A673 (cell line): ENCODE results near the gene GBGT1. TPM values are rescaled to one million over a fixed set of nuclear protein-coding genes. Genes with fewer than 3 reads are reported as not detected.

Experiments used
- BruUV-seq: library from RNA; stranded (reverse); fragments of 400-500 nt; replicated peaks from 2 replicates; lab custom pipeline; 2021; lab: Mats Ljungman, UMichigan
- CTCF ChIA-PET: fragments of 300-600 bp; sonication (Branson Sonifier 250); formaldehyde crosslinking; loops from one replicate; lab custom pipeline; 2022; ENCODE audit warnings: antibody characterized with exemption; lab: Charles Lee
- POLR2A ChIA-PET: fragments of 300-600 bp; sonication (Branson Sonifier 250); formaldehyde crosslinking; loops from one replicate; lab custom pipeline; 2022; ENCODE audit warnings: antibody characterized with exemption; ENCODE audit not compliant: low non-redundant PET; lab: Charles Lee
- DNase-seq: peaks from one replicate; pipeline ENCODE4 v3.0.0-alpha.2; 2015; ENCODE audit warnings: low spot score
- H3K27ac ChIP-seq: fragments of 200-600 bp; sonication (generic); 2 replicates; pipeline ENCODE4 v1.5.1; 2016; ENCODE audit warnings: mixed run types, low read depth, mild to moderate bottlenecking, mixed read lengths, antibody characterized with exemption, low read length; ENCODE audit not compliant: poor library complexity, severe bottlenecking
- H3K27me3 ChIP-seq: fragments of 200-600 bp; sonication (generic); replicated peaks from 2 replicates; pipeline ENCODE4 v1.6.1; 2017; ENCODE audit warnings: mixed run types, low read depth, mild to moderate bottlenecking, mixed read lengths, antibody characterized with exemption, low read length; ENCODE audit not compliant: insufficient read depth, poor library complexity
- H3K36me3 ChIP-seq: fragments of 200-600 bp; sonication (generic); 2 replicates; pipeline ENCODE4 v1.6.1; 2016; ENCODE audit warnings: mixed run types, mild to moderate bottlenecking, mixed read lengths, antibody characterized with exemption, low read length; ENCODE audit not compliant: insufficient read depth, poor library complexity, severe bottlenecking
- H3K4me1 ChIP-seq: fragments of 200-600 bp; sonication (generic); 2 replicates; pipeline ENCODE4 v1.6.1; 2017; ENCODE audit warnings: mixed run types, mild to moderate bottlenecking, mixed read lengths, antibody characterized with exemption, low read length; ENCODE audit not compliant: insufficient read depth, poor library complexity, severe bottlenecking
- H3K4me3 ChIP-seq: fragments of 200-600 bp; sonication (generic); 2 replicates; pipeline ENCODE4 v1.5.1; 2016; ENCODE audit warnings: low read depth, mixed run types, mild to moderate bottlenecking, mixed read lengths, low read length; ENCODE audit not compliant: poor library complexity, severe bottlenecking
- H3K9me3 ChIP-seq: fragments of 200-600 bp; sonication (generic); 2 replicates; pipeline ENCODE4 v1.6.1; 2016; ENCODE audit warnings: mixed run types, low read depth, mild to moderate bottlenecking, mixed read lengths, antibody characterized with exemption, low read length; ENCODE audit not compliant: poor library complexity, severe bottlenecking
- EZH2 ChIP-seq: fragments of 200-600 bp; sonication (generic); IDR thresholded peaks from 2 replicates; pipeline ENCODE4 v1.6.1; 2017; ENCODE audit warnings: borderline replicate concordance, low read depth, mild to moderate bottlenecking, mixed read lengths, antibody characterized with exemption, low read length; ENCODE audit not compliant: poor library complexity, severe bottlenecking
- intact Hi-C: fragments of 100-400 bp; cut with micrococcal nuclease; formaldehyde crosslinking; loops from one replicate; pipeline ENCODE4 v1.10.0; 2022; ENCODE audit not compliant: unreplicated experiment
- total RNA-seq: library from RNA; stranded (reverse); gene quantifications from 2 replicates; pipeline ENCODE4 v1.2.3, GENCODE V29; 2021
- TF ChIP-seq, protein P1 (sequence below): fragments of 300-800, 200-600 bp; sonication (generic); conservative IDR thresholded peaks from 2 replicates; pipeline ENCODE4 v1.5.1; 2017; ENCODE audit warnings: low read depth, mild to moderate bottlenecking, antibody characterized with exemption, low read length, moderate library complexity, mixed read lengths

GBGT1 gene
- total RNA-seq, 1 experiment from 2014 or later = 1.8 TPM

DNA sequence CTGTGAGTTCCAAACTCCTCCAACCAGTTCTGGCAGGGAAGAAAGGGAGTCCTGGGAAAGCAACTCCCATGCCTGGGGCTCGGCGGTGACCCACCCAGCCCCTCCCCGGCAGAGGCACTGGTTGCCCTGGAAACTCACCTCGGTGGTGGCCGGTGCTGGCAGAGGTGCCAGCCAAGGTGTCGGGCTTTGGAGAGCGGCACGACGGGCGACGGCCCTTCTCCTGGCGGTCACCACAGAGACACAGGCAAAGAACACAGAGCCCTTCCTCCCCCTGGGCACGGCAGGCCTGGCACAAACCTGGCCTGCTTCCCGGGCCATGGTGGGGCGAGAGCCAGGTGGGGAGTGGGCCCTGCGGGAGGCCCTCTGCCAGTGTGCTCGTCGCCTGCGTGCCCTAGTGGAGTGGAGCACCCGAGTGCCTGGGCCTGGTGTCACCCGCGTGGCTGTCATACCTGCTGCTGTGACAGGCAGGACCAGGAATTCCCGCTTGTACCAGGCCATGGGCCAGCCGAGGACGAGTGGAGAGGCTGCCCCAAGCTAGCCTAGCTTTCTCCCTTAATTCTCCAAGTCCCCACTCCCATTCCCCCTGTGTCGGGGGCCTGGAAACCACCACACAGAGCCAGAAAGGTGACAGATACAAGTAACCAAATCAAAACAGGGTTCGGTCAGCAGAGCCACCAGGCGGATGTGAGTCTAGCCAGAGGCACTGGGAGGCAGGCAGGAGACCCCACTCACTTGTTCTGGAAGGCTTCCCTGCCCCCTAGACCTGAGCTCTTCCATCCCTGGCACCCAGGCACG lies 34.5 kb downstream of the GBGT1 start:
- Histone ChIP-seq H3K36me3 (no peaks in the 10 kb centered on the region), H3K4me1 (no peaks in the 10 kb centered on the region), H3K27me3 (no peaks in the 10 kb centered on the region), H3K4me3 (no peak overlapping the region), H3K27ac (no peak overlapping the region), H3K9me3 (no peaks in the 10 kb centered on the region)
- TF ChIP-seq, protein P1, sequence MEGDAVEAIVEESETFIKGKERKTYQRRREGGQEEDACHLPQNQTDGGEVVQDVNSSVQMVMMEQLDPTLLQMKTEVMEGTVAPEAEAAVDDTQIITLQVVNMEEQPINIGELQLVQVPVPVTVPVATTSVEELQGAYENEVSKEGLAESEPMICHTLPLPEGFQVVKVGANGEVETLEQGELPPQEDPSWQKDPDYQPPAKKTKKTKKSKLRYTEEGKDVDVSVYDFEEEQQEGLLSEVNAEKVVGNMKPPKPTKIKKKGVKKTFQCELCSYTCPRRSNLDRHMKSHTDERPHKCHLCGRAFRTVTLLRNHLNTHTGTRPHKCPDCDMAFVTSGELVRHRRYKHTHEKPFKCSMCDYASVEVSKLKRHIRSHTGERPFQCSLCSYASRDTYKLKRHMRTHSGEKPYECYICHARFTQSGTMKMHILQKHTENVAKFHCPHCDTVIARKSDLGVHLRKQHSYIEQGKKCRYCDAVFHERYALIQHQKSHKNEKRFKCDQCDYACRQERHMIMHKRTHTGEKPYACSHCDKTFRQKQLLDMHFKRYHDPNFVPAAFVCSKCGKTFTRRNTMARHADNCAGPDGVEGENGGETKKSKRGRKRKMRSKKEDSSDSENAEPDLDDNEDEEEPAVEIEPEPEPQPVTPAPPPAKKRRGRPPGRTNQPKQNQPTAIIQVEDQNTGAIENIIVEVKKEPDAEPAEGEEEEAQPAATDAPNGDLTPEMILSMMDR = no peak
- TF ChIP-seq EZH2 = no peak
- ChIA-PET CTCF (no interaction called here), POLR2A (no interaction called here)
- BruUV-seq = no TSS peak
- intact Hi-C loops = loop anchor here (10.0 kb wide), 1 partner anchor 936 kb away; the partner anchor contains the start of gene BRD3
- no peak for DNase-seq

DNA sequence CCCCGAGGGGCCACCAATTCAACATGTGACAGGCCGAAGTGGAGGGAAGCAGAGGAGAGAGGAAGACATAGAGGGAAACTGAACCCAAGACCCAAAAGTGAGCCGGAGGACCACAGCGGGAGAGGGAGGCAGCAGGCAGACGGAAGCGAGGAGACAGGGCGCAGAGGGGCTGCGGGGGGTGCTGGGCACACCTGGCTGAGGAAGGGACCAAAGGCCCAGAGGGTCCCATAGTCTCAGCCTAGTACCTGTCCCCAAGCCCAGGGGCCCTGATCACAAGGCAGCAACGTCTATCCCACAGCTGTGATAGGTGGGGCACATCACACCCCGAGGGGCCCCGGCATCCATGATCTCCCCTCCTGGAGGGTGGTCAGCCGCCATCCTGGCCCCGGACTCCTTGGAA lies 35.6 kb downstream of the GBGT1 start:
- no TSS peak for BruUV-seq
- intact Hi-C loops = loop anchor here (10.0 kb wide), 1 partner anchor 937 kb away; the partner anchor contains the start of gene BRD3
- H3K27ac ChIP-seq = no peak overlapping the region
- H3K27me3 ChIP-seq = no peaks in the 10 kb centered on the region
- H3K9me3 ChIP-seq = no peaks in the 10 kb centered on the region
- ChIA-PET POLR2A (no interaction called here), CTCF (no interaction called here)
- DNase-seq = no peak
- no peaks in the 10 kb centered on the region for H3K4me1 ChIP-seq
- H3K4me3 ChIP-seq = no peak overlapping the region
- TF ChIP-seq, protein P1 = no peak
- no peak for TF ChIP-seq EZH2
- no peaks in the 10 kb centered on the region for H3K36me3 ChIP-seq

DNA sequence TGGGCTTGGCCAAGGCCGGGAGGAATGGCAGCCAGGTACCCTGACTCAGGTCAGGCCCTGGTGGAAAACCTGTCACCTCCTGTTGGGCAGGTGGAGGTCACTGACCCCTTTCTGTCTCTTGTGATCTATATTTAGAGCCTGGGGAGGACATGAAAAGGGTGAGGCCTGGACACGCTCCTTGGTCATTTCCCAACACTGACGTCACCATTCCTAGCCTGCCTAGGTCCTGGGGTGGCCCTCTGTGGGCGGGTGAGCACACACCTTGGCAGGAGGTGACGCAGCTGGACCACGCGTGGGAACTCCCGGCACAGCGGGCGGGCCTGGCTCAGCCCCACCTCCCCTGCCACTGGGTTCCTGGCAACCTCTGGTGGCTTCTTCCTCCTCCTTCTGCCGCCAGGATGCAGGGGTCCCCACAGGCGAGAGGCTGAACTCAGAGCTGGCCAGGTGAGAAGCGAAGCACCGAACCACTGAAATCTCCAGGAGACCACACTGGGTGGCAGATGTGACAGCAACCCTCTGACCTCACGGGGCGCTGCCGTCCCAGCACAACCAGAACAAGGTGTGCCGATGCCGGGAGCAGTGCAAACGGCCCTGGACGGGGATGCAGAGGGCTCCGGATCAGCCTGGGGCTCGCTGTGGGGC lies 36.3 kb downstream of the GBGT1 start:
- no peak for DNase-seq
- BruUV-seq = no TSS peak
- no peaks in the 10 kb centered on the region for H3K4me1 ChIP-seq
- H3K9me3 ChIP-seq = no peaks in the 10 kb centered on the region
- no peak overlapping the region for H3K4me3 ChIP-seq
- TF ChIP-seq EZH2 = no peak
- TF ChIP-seq, protein P1 = no peak
- no peaks in the 10 kb centered on the region for H3K27me3 ChIP-seq
- H3K36me3 ChIP-seq = no peaks in the 10 kb centered on the region
- ChIA-PET CTCF (no interaction called here), POLR2A (no interaction called here)
- H3K27ac ChIP-seq = no peak overlapping the region
- intact Hi-C loops = loop anchor here (10.0 kb wide), 1 partner anchor 937 kb away; the partner anchor contains the start of gene BRD3
